GM08714 (cell line): ENCODE measurements around the gene IFT74.

Experiments
- H3K4me3 ChIP-seq: fragments of 200-500 bp; sonication (Bioruptor generic); 2 replicates; pipeline ENCODE4 v1.5.1; 2014; ENCODE audit warnings: mild to moderate bottlenecking, low read length, inconsistent platforms
- ZNF274 ChIP-seq: IDR thresholded peaks from 2 replicates; pipeline ENCODE4 v1.6.1; 2012; ENCODE audit warnings: mild to moderate bottlenecking, low read depth, low read length

IFT74 gene

DNA sequence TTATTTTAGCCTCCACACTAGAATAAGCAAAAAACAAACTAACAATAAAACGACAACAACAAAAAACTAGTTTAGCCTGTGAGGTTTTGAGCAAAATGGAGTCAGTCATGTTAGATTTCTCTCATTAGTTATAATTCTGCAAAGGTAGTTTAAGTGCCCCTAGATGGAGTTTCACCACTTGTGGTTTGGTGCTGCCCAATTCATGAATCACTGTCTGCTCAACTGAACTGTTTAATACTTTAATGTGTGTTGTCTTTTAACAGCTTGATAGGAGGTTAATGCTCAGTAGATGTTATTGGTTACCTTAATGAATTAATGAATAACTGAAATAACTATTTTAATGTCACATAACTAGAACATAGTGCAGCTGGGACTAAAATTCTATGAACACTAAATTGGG lies 5.7 kb upstream of the IFT74 start:
- no peak for TF ChIP-seq ZNF274

DNA sequence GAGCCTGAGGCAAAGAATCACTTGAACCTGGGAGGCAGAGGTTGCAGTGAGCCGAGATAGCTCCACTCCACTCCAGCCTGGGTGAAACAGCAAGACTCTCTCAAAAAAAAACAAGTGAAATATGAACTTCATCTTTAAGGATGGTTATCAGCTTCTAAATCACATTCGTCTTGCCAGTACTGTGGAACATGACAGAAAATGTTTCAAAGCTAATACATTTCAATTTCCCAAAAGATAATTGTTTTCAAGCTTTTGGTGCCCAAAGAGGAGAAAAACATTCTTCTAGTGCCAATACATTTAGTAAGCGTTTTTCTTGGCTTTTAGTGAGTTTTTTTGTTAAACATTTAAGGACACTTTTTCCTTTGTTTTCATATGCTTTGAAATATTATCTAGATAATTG lies 4.4 kb upstream of the IFT74 start:
- TF ChIP-seq ZNF274, result no peak
- H3K4me3 ChIP-seq, result no peak overlapping the region

More for the DNA sequence above, 5.7 kb upstream of the IFT74 start:
- no peak overlapping the region for H3K4me3 ChIP-seq

DNA sequence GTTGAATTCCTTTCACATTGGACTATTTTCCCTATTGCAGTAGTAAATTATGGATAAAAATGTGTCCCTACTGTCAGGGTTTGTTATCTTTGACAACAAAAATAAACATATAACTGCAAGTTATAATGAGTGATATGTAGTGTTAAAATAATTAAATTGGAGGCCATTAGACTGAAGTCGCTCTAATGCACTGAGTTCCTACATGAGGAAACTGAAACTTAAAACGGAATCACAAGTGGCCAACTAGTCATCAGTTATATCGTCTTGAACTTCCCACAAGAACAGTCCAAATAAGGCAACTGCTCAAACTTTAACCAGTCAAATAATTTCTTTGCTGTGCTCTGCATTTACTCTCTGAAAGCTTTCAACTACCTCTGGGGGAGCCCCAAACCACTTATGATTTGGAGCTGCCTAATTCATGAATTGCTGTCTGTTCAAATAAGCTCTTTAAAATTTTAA lies 2.1 kb upstream of the IFT74 start:
- no peak overlapping the region for H3K4me3 ChIP-seq
- no peak for TF ChIP-seq ZNF274

DNA sequence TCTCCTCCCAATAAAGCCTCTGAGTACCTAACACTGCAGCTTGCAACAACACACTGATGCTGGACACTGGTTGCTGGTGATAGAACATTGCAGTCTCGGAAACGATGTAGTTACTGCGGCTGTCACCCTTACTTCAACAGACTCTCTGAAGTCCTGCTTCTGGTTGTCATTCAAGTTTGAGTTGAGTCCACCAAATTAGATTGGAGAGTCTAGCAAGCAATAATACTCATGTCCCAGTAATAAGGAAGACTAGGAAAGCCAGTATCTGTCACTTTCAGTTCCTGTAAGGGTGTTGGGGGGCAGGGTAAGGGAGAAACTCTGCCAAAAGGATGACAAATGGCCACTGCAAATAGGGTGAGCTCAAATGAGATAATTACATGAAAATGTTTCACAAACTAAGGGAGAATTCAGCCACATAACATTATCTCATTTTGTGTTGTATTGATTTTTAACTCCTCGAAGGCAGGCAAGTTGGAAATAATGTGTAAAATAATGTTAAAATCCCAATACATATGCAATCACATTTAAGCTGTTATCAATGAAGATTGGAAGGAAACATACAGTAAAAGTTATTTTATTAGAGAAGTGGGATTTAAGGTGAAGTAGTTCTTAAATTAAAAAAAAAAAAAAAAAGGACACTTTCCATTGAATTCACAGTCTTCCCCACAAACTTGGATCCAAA lies 849 bp upstream of the IFT74 start:
- TF ChIP-seq ZNF274, result no peak
- H3K4me3 ChIP-seq, result peak overlapping the region; percentile 61

DNA sequence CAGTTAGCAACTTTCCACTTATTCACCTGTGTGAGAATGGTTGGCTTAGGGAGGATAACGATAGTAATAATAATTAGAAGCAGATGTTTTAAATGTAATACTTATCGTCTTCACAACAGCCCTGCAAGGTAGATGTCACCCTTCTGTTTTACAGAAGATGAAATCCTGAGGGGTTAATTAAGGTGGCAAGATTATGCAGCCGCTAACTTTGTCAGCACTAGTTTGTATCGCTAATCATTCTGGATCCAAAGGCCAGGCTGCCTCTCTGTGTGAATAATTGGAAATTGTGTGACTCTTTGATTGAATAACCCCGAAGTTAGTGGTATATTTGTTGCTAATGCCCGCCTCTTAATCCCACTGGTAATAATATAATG lies 635 bp downstream of the IFT74 start:
- peak overlapping the region; percentile 61 for H3K4me3 ChIP-seq
- TF ChIP-seq ZNF274, result no peak

DNA sequence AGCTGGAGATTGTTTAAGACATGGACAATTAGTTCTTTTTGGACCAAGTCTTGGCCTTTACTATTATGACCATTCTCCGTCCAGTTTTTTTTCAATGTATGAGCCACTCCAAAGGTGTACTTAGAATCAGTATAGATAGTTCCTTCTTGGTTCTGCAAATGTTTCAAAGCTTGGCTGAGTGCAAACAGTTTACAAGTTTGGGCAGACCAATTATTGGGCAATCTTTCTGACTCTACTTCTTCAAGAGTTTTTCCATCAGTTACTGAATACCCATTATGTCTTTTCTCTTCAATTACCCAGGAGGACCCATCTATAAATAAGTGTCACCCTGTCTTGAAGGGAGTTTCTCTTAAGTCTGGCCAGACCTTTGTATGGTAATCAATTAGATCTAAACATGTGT lies 15.5 kb downstream of the IFT74 start:
- no peak for TF ChIP-seq ZNF274
- no peak overlapping the region for H3K4me3 ChIP-seq

DNA sequence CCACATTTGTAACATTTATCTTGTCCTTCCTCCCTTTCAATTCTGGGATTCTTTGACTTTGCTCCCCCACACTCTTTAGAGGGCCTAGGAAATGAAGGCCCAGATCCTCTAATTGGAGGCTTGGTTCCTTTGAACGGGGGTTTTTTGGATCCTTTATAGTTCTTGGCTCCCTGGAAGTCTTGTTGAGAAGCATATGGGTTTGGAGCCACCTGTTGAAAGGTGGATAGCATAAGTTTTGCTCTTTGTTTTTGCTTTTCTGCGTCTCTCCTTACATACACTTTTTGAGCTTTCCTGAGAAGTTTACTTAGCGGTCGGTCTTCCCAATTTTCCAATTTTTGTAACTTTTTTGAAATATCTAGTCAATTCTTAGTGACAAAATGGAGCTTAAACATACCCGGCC lies 17.8 kb downstream of the IFT74 start:
- no peak overlapping the region for H3K4me3 ChIP-seq
- TF ChIP-seq ZNF274, result no peak

DNA sequence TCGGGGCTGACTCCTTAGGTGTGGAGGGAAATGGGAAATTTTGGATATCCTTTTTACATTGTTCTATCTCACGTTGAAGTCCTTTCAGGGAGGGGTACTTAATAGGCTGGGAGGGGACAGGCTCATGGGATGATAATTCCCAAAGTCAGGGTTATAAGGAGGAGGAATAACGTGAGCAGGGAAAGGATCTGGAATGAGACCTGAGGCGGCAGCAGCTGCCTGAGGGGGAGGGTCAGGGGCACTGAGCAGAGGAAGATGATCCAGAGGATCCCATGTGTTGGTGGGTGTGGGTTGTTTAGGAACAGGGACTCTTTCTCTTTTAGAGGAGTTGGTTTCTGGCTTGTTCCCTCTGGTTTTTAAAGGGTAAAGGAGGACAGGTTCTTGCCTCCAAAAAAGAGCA lies 18.7 kb downstream of the IFT74 start:
- TF ChIP-seq ZNF274, result no peak
- H3K4me3 ChIP-seq, result no peak overlapping the region

DNA sequence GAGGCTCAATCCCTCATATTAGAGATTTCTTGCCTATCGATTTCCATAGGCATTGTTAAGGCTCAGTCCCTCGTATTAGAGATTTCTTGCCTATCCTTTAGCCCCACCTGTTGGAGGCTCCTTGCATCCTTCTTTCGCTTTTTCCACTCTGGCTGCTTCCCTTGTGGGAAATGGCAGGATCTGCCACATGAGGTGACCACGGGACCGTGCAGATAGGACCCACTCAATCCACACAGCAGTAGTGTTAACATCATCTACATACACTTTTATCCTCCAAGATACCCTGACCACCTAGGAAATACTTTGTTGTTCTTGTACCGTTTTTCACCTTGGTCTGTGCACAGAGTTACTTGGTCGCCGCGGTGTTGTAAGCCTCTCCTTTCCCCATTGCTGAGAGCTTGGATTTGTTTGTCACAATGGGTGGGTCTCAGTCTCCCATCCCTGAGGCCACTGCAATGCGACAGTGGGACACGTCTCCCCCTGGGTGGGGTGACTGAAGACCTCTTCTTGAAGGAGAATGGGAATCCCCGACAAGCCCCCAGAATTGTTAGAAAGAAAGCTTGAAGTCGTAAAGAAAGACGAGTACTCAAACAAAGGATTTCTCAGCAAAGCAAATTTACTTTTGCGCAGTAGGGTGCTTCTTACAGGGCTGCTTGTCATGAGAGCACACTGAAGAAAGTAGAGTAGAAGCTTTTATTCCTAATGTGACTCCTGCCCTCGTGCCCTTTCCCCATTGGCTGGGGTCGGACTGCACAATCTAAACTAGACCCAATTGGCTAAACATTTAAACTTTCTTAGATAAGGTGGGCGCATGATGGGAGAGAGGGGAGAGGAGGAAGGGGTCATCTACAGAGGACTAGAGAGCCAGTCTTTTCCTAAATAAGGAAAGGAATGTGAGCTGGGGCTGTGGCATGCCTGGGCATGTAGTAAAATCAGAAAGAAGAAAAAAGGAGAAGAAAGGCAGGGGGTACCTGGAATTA lies 19.8 kb downstream of the IFT74 start:
- no peak overlapping the region for H3K4me3 ChIP-seq
- TF ChIP-seq ZNF274, result no peak

DNA sequence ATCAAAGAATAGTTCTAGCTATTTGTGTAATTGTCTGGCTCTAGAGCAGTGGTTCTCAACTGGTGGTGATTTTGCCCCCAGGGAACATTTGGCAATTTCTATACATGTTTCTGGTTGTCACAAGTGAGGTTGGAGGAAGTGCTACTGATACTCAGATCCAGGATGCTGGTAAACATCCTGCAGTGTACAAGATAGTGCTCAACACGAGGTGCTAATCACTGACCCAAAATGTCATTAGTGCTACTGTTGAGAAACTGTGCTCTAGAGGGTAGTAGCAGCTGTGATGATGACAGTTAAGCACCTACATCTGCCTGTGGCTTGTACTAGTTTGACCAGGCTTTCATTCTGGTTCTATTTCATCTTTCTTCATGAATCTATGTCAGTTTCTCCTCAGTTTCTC lies 27.1 kb downstream of the IFT74 start:
- TF ChIP-seq ZNF274, result no peak
- H3K4me3 ChIP-seq, result no peak overlapping the region

DNA sequence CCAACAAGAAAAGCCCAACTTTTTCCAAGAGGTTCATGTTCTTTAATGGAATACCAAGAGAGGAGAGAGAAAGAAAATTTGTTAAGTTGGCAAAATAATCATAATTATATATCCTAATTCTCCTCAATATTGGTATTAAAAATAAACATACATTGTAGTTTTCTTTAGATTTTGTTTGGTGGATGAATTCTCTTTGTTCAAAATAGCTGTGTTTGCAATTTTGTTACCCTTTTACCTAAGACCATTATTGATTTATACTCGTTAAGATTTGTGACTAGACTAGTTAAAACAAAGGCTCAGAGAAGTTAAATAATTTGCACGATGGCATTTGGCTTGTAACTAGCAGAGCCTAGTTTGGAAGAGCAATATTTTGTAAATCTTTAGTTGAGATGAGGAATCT lies 39.6 kb downstream of the IFT74 start:
- no peak overlapping the region for H3K4me3 ChIP-seq
- TF ChIP-seq ZNF274, result no peak

DNA sequence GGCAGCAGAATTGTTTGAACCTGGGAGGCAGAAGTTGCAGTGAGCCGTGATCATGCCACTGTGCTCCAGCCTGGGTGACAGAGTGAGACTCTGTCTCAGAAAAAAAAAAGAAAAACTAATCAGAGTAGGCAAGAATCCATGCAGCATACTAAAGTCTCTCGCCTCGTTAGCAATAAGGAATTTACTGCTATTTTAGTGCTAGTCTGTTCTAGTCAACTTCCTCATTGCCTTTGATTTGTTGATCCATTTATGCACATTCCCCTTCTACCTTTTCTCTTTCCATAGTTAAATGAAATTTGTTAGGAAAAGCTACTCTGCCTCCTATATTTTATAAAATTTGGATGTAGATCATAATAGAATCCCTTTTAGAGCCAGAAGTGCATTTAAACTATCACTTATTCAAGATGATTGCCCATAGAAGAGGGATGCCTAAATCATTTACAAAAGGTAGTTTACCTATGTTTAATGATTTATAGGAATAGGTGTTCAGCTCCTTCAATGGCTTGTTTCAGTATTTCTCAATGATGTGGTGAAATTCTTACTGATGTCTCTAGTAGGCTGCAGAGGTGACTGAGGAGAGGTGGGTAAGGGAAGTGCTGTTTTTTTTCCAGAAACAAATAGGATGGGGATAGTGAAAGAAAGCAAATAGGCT lies 47.3 kb downstream of the IFT74 start:
- TF ChIP-seq ZNF274, result no peak
- no peak overlapping the region for H3K4me3 ChIP-seq

DNA sequence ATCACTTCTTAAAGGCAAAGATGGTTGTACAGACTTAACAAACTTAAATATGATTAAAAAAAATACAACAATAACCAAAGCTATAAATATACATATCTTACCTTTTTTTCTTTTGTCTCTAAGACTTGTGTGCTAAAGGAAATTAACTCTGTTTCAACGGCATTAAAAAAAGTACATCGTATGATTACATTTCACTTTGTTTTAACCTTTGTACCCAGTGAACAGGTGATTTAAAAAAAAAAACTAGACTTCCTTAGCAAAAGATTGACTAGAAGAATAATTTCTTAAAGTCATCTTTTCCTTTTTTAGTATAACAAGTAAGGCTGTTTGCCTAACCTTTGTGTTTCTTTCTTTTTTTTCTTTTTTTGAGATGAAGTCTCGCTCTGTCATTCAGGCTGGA lies 49.3 kb downstream of the IFT74 start, which contains the start of gene LRRC19:
Gene LRRC19 (minus strand): TSS at position 182 of the 400 bp plus-strand sequence. CDS start 5,978 bp downstream, outside the sequence.
- TF ChIP-seq ZNF274, result no peak
- H3K4me3 ChIP-seq, result no peak within 1 kb of the TSS

DNA sequence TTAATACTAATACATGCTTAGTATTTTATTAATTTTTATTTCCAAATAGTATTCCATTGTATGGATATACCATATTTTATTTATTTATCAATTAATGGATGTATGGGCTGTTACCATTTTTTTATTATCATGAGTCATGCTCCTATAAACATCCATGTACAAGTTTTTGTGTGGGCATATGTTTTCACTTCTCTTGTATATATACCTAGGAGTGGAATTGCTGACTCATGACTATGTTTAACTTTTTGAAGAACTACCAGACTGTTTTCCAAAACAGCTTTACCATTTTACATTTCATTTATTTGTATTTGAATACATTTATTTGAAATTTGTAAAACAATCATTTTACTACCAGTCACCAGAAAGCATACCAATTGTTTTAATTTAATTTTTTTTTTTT lies 63.4 kb downstream of the IFT74 start:
- no peak for TF ChIP-seq ZNF274
- no peak overlapping the region for H3K4me3 ChIP-seq
